Dedifferentiated amniotic fluid mesenchymal stem cell (primary cell): ENCODE results near the gene NR0B2.
A peak's percentile ranks its signal among the peaks of the same experiment; 100 is the strongest.
"Not testable (repeated sequence)": the region's sequence is repeated elsewhere in the genome, so short reads cannot be mapped to it uniquely, and the experiment has no call there.

ENCODE experiments used
- DNase-seq: peaks from one replicate; pipeline ENCODE4 v3.0.0-alpha.2; 2016; ENCODE audit errors: extremely low spot score

NR0B2 gene

GRCh38 chr1:26889551-26890466 lies 24.0 kb downstream of the NR0B2 start, which contains the start of gene GPN2:
GPN2 (minus strand) TSS chr1:26890283; CDS start chr1:26890096, 187 bp downstream.
- DNase-seq = peak; percentile 72

DNA sequence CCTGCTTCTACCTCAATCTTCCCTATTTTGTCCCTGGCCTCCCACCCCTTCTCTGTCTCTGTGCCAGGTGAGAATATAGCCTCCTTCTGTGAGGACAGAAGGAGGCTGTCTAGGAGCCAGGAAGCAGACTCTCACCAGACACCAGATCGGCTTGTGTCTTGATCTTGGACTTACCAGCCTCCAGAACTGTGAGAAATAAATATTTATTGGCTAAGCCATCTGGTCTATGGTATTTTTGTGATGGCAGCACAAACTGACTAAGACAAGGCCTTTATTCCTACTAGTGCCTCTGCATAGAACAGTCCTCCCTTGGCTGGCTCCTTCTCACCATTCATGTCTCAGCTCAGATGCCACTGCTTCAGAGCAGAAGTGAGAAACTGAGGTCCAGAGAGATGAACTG lies 25.5 kb downstream of the NR0B2 start:
- no peak for DNase-seq

DNA sequence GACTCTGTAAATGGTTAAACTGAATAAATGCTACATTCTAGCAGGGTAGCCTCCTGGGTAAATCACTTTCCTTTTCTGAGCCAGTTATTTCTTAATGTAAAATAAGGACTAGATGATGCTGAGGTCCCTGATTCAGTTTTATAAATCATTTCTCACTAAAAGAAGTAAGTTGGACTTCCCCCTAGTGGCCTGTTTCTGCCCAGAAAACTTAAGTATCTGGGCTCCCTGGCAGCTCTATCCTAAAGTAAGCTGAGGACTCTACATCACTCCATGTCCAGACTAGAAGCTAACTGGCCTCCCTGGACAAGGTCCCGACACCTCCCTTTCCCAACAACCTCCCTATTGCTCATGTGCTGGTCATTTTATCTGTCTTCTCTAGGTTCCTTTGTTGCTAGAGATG lies 26.6 kb downstream of the NR0B2 start:
- peak; percentile 58 for DNase-seq

DNA sequence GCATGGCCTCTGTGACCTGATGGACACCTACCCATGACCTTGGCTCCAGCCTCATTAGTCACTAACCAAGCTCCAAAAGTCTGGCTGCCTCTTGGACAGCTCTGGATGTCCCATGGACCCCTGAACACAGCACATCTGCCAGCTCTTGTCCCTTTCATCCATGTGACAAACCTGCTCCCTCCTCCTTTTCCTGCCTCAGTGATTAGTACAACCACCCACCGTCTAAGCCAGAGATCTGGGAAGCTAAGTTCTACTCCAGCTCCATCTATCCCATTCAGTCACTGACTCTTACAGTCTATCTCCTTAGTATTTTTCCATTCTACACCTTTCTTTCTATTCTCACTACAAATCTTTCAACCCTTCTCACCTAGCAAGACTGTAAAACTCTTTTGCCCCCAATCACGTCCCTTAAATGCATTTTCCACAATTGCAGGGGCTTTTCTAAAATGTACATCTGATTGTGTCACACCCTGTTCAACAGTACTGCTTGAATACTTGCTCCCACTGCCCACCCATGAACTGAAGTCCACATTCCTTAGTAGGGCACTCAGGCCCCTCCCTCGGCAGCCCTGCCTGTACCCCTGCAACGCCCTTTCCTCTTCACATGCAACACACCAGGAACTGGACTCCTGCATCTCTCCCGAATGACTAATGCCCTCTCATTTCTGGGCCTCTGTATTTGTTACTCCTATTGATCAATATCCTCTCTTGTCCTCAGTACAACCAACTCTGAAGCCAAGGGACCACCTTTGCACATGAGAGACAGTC lies 30.9 kb downstream of the NR0B2 start:
- DNase-seq = no peak

- DNase-seq = not testable (repeated sequence)
Measured at GRCh38 chr1:26881611-26882010, 32.2 kb downstream of the NR0B2 start.

GRCh38 chr1:26879793-26880192 lies 34.0 kb downstream of the NR0B2 start:
- no peak for DNase-seq

DNA sequence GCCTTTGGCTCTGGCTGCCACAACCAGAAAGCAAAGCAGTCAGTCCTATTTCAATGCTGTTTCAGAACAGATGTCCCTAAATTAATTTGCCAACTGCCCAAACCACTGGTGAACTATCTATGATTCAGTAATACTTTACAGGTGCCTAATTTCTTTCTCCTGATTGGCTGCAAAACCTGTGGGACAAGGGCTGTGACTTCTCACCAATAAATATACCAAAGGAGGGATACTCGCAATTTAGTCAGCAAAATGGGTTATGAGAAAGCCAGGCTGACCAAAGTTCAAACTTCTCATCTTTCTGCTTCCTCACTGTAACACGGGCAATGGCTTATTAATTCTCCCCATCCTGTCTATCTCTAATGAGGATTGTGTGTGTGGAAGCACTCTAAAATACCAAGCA lies 36.4 kb downstream of the NR0B2 start:
- DNase-seq = no peak

DNA sequence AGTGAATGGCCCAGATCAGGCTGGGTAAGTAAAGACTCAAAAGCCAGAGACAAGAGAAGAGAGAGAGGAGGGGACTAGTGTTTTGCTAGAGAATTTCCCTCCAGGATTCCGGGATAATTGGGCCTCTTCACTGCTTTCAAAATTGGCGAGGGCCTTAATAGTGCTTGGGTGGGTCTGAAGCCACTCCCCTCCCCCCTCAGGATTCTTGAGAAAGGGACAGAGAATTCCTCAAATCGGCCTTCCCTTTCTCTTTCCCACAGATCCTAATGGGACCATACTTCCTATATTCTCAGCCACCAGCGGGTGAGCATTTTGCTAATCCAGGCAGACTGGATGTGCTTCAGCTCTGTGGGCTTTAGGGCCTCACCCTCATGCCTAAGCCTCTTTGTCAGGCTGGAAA lies 38.9 kb downstream of the NR0B2 start:
- DNase-seq = no peak

DNA sequence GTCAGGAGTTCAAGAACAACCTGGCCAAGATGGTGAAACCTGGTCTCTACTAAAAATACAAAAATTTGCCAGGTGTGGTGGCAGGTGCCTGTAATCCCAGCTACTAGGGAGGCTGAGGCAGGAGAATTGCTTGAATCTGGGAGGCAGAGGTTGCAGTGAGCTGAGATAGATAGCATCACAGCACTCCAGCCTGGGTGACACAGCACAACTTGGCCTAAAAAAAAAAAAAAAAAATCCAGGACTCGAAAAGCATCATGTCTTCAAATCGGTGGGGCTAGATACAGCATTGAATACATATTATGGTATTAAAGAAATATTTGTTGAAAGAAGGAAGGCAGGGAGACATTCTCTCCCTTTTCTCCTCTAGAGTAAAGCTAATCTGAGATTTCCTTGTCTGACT lies 40.7 kb downstream of the NR0B2 start:
- DNase-seq = not testable (repeated sequence)

DNA sequence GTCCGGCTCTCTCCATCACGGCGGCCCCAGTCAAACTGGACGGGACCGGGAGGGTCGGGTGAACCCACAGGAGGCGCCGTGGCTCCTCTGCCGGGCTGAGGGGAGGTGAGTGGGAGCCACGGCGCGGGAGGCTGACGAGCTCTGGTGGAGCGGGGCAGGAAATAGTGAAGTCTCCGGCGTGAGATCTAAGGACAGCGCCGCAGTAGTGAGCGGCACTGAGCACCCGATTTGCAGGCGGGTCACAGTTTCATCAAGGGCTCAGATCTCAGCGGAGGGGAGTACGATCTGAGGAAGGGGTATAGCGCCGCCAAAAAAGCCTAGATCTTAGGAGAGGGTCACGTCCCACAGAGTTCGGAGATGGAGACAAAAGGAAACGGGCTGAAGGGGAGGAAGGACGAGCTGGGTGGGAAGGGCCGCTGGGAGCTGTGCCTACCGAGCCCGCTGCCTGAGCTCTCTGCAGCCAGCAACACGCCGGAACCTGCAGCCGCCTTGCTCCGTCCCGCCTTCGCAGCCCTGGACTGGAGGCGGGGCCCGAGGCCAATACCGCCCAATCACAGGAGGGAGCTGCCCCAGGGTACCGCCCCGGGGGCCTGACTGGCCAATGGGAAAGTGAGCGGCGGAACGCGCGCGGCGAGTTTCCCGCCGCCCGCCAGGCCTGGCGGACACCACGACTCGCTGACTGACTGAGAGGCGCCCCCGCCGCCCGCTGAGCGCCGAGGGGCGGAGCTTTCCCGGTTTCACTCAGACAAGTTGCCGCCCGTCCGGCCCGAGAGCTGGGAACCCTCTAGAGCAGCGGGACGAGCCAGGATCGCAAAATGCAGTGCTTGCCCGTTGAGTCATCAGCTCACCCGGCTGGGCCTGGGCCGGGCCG lies 48.9 kb downstream of the NR0B2 start:
- DNase-seq = peak; percentile 94

DNA sequence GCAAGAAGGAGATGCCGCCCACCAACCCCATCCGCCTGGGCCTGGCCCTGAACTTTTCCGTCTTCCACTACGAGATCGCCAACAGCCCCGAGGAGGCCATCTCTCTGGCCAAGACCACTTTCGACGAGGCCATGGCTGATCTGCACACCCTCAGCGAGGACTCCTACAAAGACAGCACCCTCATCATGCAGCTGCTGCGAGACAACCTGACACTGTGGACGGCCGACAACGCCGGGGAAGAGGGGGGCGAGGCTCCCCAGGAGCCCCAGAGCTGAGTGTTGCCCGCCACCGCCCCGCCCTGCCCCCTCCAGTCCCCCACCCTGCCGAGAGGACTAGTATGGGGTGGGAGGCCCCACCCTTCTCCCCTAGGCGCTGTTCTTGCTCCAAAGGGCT lies 50.1 kb downstream of the NR0B2 start:
- no peak for DNase-seq

GRCh38 chr1:26862781-26863684 lies 50.7 kb downstream of the NR0B2 start, which contains the start of gene SFN:
SFN (plus strand) TSS chr1:26863149; CDS start chr1:26863213, 64 bp downstream.
- DNase-seq = no peak

DNA sequence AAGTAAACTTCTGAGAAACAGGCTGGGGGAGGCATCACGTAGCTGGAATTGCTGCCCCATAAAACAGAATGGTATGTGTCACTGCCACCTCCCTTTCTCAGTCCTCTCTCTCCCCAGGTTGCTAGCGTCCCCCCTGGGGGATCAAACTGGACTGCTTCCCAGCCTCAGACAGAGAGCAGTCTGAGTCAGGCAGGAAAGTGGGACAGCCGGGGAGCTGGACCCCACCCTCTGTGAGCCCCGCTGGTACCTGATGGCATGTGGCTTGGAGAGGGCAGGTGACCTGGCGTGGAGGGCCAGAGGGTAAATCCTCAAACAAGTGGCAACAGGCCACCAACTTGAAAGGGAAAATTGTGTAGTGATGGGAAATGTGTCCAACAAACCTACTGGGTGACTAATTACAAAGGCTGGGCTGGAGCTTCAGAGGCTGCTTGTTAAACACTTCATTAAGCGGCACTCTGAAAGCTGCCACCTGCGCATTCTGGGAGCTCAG lies 51.8 kb downstream of the NR0B2 start:
- DNase-seq = no peak
